MM.1S (cell line): Measurements from ENCODE around the gene SNRK.

Source experiments
- CTCF ChIP-seq: fragments of 300-600 bp; sonication (generic); IDR thresholded peaks from 2 replicates; pipeline ENCODE4 v1.5.1; 2016; ENCODE audit warnings: antibody characterized with exemption, low read length, mixed read lengths
- EZH2 ChIP-seq: fragments of 300-600 bp; sonication (generic); optimal IDR thresholded peaks from 2 replicates; pipeline ENCODE3; 2017; ENCODE audit warnings: low read depth, mild to moderate bottlenecking, antibody characterized with exemption, low read length, mixed read lengths
- EZH2phosphoT487 ChIP-seq: fragments of 300-600 bp; sonication (generic); IDR thresholded peaks from 2 replicates; pipeline ENCODE4 v1.6.1; 2018; ENCODE audit warnings: antibody characterized with exemption, low read length

GRCh38 chr3:43249405-43249804, 36.9 kb upstream of the SNRK start:
- TF ChIP-seq EZH2phosphoT487 (no peak), CTCF (no peak), EZH2 (no peak)
